22Rv1 (cell line): ENCODE data around the gene ATXN1.
"Not testable (repeated sequence)": the region's sequence is repeated elsewhere in the genome, so short reads cannot be mapped to it uniquely, and the experiment has no call there.

Source experiments
- H3K27ac ChIP-seq: fragments of 450-650 bp; 2 replicates; pipeline ENCODE4 v1.5.1; 2017
- CTCF ChIP-seq: fragments of 450-650 bp; IDR thresholded peaks from 2 replicates; pipeline ENCODE4 v1.5.1; 2017; ENCODE audit warnings: mild to moderate bottlenecking
- ZFX ChIP-seq: fragments of 450-650 bp; IDR thresholded peaks from 2 replicates; pipeline ENCODE4 v1.6.1; 2017; ENCODE audit warnings: antibody characterized with exemption, borderline replicate concordance

ATXN1 gene

GRCh38 chr6:16380220-16380809, 380.9 kb downstream of the ATXN1 start:
- TF ChIP-seq CTCF (no peak), ZFX (no peak)
- H3K27ac ChIP-seq, result no peak overlapping the region

GRCh38 chr6:16378360-16378759, 382.9 kb downstream of the ATXN1 start:
- not testable (repeated sequence) for H3K27ac ChIP-seq

GRCh38 chr6:16377470-16377869, 383.8 kb downstream of the ATXN1 start:
- TF ChIP-seq ZFX (no peak), CTCF (no peak)
- no peak overlapping the region for H3K27ac ChIP-seq

DNA sequence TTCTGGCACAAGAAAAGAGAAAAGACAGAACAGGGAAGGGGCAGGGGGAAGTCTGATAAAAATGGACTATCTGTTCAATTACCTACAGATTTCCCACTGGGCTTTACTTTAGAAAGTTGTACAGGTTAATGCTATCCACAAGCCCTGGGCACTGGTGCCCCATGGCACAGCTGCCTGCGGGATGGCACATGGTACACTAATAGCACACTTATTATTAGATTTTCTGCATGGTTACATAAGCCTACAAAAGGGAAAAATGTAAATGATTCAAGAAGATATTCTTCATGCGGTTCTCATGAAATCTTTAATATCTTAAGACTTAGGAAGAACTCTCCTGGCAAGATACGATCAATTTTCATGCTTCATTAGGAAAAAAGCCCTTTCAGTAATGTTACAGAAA, 385.4 kb downstream of the ATXN1 start:
- TF ChIP-seq CTCF (no peak), ZFX (no peak)

DNA sequence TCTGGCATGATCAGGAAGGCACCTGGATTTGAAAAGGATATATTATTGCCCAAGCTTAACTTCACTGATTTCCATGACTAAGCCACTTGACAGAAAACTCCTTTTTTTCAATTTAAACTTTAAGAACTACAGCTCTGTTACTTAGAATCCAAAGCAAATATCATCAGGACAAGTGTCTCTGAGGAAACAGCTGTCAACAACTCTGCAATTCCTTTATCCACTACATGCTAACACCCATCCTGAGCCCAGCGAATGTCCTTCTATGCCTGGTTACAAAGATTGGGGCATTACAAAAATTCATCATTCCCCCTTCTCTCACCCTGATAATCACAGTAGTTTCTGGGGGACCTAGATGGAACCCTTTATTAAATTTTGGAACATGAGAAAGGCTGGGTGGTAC, 386.1 kb downstream of the ATXN1 start:
- TF ChIP-seq CTCF, result no peak
- no peak for TF ChIP-seq ZFX
- H3K27ac ChIP-seq, result no peak overlapping the region

More for the DNA sequence above, 385.4 kb downstream of the ATXN1 start:
- no peak overlapping the region for H3K27ac ChIP-seq

- no peak for TF ChIP-seq ZFX
- no peak for TF ChIP-seq CTCF
- no peak overlapping the region for H3K27ac ChIP-seq
Observed at GRCh38 chr6:16374461-16375200, 386.6 kb downstream of the ATXN1 start.

DNA sequence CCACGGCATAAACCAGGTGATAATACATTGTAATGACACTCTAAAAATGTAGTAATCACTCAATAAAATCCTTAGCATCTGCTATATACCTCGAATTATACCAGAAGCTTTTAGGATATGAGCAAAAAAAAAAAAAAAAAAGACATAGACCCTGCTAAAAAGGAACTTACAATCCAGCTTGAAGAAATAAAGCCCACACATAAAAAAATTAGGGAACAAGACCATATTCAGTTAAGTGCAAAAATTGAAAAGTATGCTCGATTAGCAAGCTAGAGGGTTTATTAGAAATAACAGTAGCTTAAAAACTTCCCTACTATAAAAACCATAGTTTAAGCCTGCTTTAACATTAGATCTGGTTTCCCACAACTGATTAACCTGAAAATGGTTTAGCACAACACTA, 387.2 kb downstream of the ATXN1 start:
- no peak overlapping the region for H3K27ac ChIP-seq
- TF ChIP-seq CTCF (no peak), ZFX (no peak)
